ENCODE results near the gene SDCBP2. TPM values are rescaled to one million over a fixed set of nuclear protein-coding genes. Genes with fewer than 3 reads are reported as not detected.

SDCBP2 gene
- total and polyA plus RNA-seq, 2 donors from 2014 or later = 10.3 to 18.3 TPM

DNA sequence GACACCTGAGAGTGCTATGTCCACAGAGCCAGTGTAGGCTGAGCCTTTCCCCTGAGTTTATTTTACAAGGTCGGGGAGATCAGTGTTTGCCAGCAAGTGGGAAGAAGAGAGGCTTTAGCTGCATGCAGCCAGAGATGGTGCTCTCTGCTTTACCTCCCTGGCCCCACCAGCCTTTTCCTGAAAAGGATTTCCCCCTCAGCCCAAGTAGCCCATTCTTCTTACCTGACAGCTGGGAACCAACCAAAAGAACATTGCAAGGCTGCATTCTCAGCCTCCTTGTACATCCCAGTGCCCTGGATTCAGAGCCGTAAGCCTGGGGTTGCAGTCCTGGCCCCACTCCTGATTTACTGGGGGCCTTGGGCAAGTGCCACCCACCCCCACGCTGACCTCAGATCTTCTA is 46.0 kb downstream of the SDCBP2 start:
- Histone ChIP-seq H3K27ac (ENCODE audit: low read depth in 2 of 2, low read length in 2 of 2) (no peak overlapping the region), H3K9me3 (ENCODE audit: control insufficient read depth in 2 of 3, insufficient read depth in 1 of 3, low read length in 3 of 3) (no peaks in the 10 kb centered on the region), H3K36me3 (ENCODE audit: control insufficient read depth in 2 of 3, insufficient read depth in 3 of 3, low read length in 3 of 3) (no peaks in the 10 kb centered on the region), H3K9ac (ENCODE audit: low read length in 3 of 3) (no peak overlapping the region), H3K4me1 (ENCODE audit: control insufficient read depth in 2 of 3, insufficient read depth in 2 of 3, low read depth in 1 of 3, low read length in 3 of 3) (no peaks in the 10 kb centered on the region), H3K27me3 (ENCODE audit: control insufficient read depth, insufficient read depth, low read length) (no peaks in the 10 kb centered on the region), H3K4me3 (ENCODE audit: low read length in 3 of 3) (no peak overlapping the region)
- DNase-seq (no peak), FAIRE-seq (no peak)
- intact Hi-C loops (cut with DNase I) = no loop called here
- TF ChIP-seq, protein P1, sequence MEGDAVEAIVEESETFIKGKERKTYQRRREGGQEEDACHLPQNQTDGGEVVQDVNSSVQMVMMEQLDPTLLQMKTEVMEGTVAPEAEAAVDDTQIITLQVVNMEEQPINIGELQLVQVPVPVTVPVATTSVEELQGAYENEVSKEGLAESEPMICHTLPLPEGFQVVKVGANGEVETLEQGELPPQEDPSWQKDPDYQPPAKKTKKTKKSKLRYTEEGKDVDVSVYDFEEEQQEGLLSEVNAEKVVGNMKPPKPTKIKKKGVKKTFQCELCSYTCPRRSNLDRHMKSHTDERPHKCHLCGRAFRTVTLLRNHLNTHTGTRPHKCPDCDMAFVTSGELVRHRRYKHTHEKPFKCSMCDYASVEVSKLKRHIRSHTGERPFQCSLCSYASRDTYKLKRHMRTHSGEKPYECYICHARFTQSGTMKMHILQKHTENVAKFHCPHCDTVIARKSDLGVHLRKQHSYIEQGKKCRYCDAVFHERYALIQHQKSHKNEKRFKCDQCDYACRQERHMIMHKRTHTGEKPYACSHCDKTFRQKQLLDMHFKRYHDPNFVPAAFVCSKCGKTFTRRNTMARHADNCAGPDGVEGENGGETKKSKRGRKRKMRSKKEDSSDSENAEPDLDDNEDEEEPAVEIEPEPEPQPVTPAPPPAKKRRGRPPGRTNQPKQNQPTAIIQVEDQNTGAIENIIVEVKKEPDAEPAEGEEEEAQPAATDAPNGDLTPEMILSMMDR (IDR thresholded peaks at IDR 0.05; ENCODE audit: borderline replicate concordance, extremely low read depth, insufficient read depth) = no peak

GRCh38 chr20:1281279-1282057 is 47.5 kb downstream of the SDCBP2 start:
- Histone ChIP-seq H3K27me3 (ENCODE audit: control insufficient read depth, insufficient read depth, low read length) (no peaks in the 10 kb centered on the region), H3K4me3 (ENCODE audit: low read length in 3 of 3) (no peak overlapping the region), H3K9ac (ENCODE audit: low read length in 3 of 3) (no peak overlapping the region), H3K27ac (ENCODE audit: low read depth in 2 of 2, low read length in 2 of 2) (no peak overlapping the region), H3K36me3 (ENCODE audit: control insufficient read depth in 2 of 3, insufficient read depth in 3 of 3, low read length in 3 of 3) (no peaks in the 10 kb centered on the region), H3K9me3 (ENCODE audit: control insufficient read depth in 2 of 3, insufficient read depth in 1 of 3, low read length in 3 of 3) (no peaks in the 10 kb centered on the region), H3K4me1 (ENCODE audit: control insufficient read depth in 2 of 3, insufficient read depth in 2 of 3, low read depth in 1 of 3, low read length in 3 of 3) (no peaks in the 10 kb centered on the region)
- DNase-seq (no peak), FAIRE-seq (no peak)
- TF ChIP-seq, protein P1 (IDR thresholded peaks at IDR 0.05; ENCODE audit: borderline replicate concordance, extremely low read depth, insufficient read depth) = no peak
- intact Hi-C loops (cut with DNase I) = no loop called here

DNA sequence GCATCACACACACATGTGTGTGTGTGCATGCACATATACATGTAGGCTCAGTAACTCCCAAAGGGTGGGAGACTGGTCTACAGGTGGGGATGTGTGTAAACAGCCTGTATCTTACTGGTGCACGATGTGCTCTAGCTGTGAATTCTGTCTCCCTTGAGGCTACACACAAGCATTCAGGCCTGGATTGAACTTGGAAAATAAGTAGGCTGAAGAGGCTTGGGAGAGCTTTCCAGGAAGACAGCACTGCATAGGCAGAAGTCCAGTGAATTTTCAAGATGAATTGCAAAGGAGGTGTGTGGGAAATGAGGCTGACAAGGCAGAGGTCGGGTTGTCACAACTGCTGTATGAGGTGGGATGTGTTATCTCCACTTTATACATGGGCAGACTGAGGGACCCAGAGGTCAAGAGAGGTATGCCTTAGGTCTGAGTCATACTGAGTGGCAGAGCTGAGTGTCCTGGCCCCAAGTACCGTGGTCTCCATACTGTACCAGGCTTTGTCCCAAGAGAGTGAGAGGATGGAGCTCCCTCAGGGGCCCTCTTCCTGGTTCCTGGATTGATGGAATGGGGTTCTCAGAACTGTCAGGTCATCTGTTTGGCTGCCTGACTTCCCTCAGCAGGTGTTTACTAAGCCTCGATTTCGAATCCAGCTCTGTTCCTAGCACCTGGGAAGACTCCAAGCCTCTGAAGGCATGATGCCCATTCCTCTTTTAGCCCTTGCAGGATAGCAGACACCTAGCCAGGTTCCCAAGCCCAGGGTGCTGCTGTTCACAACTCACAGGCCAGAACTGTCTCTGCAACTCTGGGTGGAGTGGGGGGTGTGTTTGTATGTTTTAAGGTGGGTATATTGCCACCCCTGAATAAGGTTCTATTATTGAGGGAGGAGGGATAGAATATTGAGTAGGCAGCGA is 48.5 kb downstream of the SDCBP2 start:
- Histone ChIP-seq H3K36me3 (ENCODE audit: control insufficient read depth in 2 of 3, insufficient read depth in 3 of 3, low read length in 3 of 3) (no peaks in the 10 kb centered on the region), H3K27ac (ENCODE audit: low read depth in 2 of 2, low read length in 2 of 2) (no peak overlapping the region), H3K4me1 (ENCODE audit: control insufficient read depth in 2 of 3, insufficient read depth in 2 of 3, low read depth in 1 of 3, low read length in 3 of 3) (no peaks in the 10 kb centered on the region), H3K9me3 (ENCODE audit: control insufficient read depth in 2 of 3, insufficient read depth in 1 of 3, low read length in 3 of 3) (no peaks in the 10 kb centered on the region), H3K4me3 (ENCODE audit: low read length in 3 of 3) (no peak overlapping the region), H3K9ac (ENCODE audit: low read length in 3 of 3) (no peak overlapping the region), H3K27me3 (ENCODE audit: control insufficient read depth, insufficient read depth, low read length) (no peaks in the 10 kb centered on the region)
- no peak for DNase-seq
- no peak for FAIRE-seq
- TF ChIP-seq, protein P1 (IDR thresholded peaks at IDR 0.05; ENCODE audit: borderline replicate concordance, extremely low read depth, insufficient read depth) = no peak
- intact Hi-C loops (cut with DNase I) = no loop called here

Data from kidney (tissue), 14 donors.